HL-60 (cell line): Measurements from ENCODE around the gene GUCA1C.

Source experiments
- DNase-seq, 2 experiments: peaks; one replicate each; pipeline ENCODE4 v3.0.0-alpha.2; 2010 to 2020; ENCODE audit warnings: low read depth in 1 of 2, low spot score in 1 of 2
- H3K27ac ChIP-seq: fragments of 250-450 bp; sonication (Bioruptor Pico); replicated peaks from 2 replicates; pipeline ENCODE4 v1.5.1; 2020; ENCODE audit warnings: mild to moderate bottlenecking, moderate library complexity
- H3K27me3 ChIP-seq: fragments of 250-450 bp; sonication (Bioruptor Pico); 2 replicates; pipeline ENCODE4 v1.5.1; 2021; ENCODE audit warnings: mild to moderate bottlenecking, moderate library complexity; ENCODE audit not compliant: insufficient read depth, poor library complexity, severe bottlenecking
- H3K4me3 ChIP-seq: replicated peaks from 2 replicates; pipeline ENCODE4 v1.5.1; 2011; ENCODE audit warnings: mild to moderate bottlenecking, control low read depth, low read length; ENCODE audit not compliant: insufficient read depth
- GABPA ChIP-seq: IDR thresholded peaks from 2 replicates; pipeline ENCODE4 v1.6.1; 2012; ENCODE audit warnings: low read depth
- POLR2AphosphoS5 ChIP-seq: IDR thresholded peaks from 2 replicates; pipeline ENCODE4 v1.6.1; 2012; ENCODE audit warnings: low read depth
- SPI1 ChIP-seq: IDR thresholded peaks from 2 replicates; pipeline ENCODE4 v1.6.1; 2012; ENCODE audit warnings: low read depth, mild to moderate bottlenecking, borderline replicate concordance
- TF ChIP-seq, protein P1 (sequence below): IDR thresholded peaks from one replicate; pipeline ENCODE4 v1.5.1; 2011; ENCODE audit warnings: low read length, control low read depth, inconsistent platforms; ENCODE audit not compliant: insufficient read depth
- TF ChIP-seq, protein P2 (sequence below): IDR thresholded peaks from 2 replicates; pipeline ENCODE4 v1.6.1; 2012; ENCODE audit warnings: low read depth; ENCODE audit not compliant: insufficient replicate concordance

Gene GUCA1C

DNA sequence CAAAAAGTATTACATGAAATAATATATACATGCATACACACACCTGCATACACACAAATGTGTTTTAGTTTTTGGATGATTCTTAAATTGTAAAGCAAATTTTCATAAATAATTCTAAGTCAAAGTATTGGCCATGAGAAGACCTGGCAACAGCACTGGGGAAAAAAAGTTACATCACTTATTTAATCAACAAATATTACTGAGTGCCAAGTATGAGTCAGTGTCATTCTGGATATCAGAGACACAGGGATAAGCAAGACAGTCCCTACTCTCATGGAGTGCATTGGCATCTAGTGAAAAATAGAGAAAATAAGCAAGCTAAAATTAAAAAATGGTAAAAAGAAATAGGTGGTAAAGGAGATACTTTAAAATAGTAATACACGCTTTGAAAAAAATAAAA, 29.4 kb upstream of the GUCA1C start:
- Histone ChIP-seq H3K4me3 (no peak overlapping the region), H3K27me3 (no peaks in the 10 kb centered on the region), H3K27ac (no peak overlapping the region)
- DNase-seq, result no peak
- TF ChIP-seq POLR2AphosphoS5, result no peak
- TF ChIP-seq, protein P1, sequence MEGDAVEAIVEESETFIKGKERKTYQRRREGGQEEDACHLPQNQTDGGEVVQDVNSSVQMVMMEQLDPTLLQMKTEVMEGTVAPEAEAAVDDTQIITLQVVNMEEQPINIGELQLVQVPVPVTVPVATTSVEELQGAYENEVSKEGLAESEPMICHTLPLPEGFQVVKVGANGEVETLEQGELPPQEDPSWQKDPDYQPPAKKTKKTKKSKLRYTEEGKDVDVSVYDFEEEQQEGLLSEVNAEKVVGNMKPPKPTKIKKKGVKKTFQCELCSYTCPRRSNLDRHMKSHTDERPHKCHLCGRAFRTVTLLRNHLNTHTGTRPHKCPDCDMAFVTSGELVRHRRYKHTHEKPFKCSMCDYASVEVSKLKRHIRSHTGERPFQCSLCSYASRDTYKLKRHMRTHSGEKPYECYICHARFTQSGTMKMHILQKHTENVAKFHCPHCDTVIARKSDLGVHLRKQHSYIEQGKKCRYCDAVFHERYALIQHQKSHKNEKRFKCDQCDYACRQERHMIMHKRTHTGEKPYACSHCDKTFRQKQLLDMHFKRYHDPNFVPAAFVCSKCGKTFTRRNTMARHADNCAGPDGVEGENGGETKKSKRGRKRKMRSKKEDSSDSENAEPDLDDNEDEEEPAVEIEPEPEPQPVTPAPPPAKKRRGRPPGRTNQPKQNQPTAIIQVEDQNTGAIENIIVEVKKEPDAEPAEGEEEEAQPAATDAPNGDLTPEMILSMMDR, result no peak
- TF ChIP-seq, protein P2, sequence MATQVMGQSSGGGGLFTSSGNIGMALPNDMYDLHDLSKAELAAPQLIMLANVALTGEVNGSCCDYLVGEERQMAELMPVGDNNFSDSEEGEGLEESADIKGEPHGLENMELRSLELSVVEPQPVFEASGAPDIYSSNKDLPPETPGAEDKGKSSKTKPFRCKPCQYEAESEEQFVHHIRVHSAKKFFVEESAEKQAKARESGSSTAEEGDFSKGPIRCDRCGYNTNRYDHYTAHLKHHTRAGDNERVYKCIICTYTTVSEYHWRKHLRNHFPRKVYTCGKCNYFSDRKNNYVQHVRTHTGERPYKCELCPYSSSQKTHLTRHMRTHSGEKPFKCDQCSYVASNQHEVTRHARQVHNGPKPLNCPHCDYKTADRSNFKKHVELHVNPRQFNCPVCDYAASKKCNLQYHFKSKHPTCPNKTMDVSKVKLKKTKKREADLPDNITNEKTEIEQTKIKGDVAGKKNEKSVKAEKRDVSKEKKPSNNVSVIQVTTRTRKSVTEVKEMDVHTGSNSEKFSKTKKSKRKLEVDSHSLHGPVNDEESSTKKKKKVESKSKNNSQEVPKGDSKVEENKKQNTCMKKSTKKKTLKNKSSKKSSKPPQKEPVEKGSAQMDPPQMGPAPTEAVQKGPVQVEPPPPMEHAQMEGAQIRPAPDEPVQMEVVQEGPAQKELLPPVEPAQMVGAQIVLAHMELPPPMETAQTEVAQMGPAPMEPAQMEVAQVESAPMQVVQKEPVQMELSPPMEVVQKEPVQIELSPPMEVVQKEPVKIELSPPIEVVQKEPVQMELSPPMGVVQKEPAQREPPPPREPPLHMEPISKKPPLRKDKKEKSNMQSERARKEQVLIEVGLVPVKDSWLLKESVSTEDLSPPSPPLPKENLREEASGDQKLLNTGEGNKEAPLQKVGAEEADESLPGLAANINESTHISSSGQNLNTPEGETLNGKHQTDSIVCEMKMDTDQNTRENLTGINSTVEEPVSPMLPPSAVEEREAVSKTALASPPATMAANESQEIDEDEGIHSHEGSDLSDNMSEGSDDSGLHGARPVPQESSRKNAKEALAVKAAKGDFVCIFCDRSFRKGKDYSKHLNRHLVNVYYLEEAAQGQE, result no peak
- no peak for TF ChIP-seq GABPA
- no peak for TF ChIP-seq SPI1

DNA sequence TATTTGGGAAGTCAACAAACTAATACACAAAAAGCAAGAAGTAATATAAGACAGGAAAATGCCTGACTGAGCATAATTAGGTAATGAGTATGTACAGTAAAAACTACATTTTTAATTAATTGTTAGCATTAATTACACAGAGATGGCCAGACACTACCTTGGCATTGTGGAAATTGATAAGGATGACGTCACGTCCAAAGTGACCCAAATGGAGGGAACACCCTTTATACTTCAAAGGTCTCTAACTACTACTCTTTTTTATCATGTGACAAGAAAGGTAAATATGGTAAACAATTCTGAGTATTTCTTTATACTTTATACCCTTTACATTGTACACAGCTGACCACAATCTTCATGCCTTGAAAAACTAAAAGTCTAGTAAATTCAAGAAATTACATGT, 22.4 kb upstream of the GUCA1C start:
- Histone ChIP-seq H3K27me3 (no peaks in the 10 kb centered on the region), H3K27ac (no peak overlapping the region), H3K4me3 (no peak overlapping the region)
- TF ChIP-seq, protein P2, result no peak
- no peak for TF ChIP-seq GABPA
- no peak for TF ChIP-seq POLR2AphosphoS5
- TF ChIP-seq, protein P1, result no peak
- TF ChIP-seq SPI1, result no peak
- DNase-seq, result no peak

DNA sequence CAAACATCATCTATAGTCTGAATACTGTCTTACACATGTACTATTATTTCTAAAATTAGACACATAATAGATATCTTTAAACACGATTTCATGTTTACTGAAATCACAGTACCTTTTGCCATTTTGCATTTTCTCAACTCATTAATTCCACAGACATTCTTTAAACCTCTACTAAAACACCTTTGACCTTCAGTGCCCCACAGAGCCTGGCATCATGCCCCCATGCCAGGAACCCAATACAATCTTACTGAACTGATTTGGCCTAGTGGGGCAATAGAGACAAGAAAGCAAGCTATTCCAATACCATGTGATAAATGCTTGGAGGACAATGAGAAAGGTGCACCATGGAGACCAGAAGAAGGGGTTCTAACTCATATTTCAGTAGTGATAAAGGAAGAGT, 19.3 kb upstream of the GUCA1C start:
- Histone ChIP-seq H3K27me3 (no peaks in the 10 kb centered on the region), H3K4me3 (no peak overlapping the region), H3K27ac (no peak overlapping the region)
- TF ChIP-seq, protein P1, result no peak
- TF ChIP-seq POLR2AphosphoS5, result no peak
- TF ChIP-seq, protein P2, result no peak
- DNase-seq, result no peak
